Measurements from ENCODE around the gene CADM1. TPM values are rescaled to one million over a fixed set of nuclear protein-coding genes. Genes with fewer than 3 reads are reported as not detected.

Gene CADM1
- total RNA-seq, 1 experiment from 2014 or later: 1.1 TPM

- ATAC-seq (no peak), DNase-seq (no peak)
- Histone ChIP-seq H4K20me1 (ENCODE audit: low read length) (no peaks in the 10 kb centered on the region), H3F3A (ENCODE audit: low read length, unreplicated experiment) (no peaks in the 10 kb centered on the region), H2AFZ (ENCODE audit: low read length) (no peak overlapping the region), H3K4me1 (ENCODE audit: insufficient read depth, low read length) (no peaks in the 10 kb centered on the region), H3K9ac (ENCODE audit: low read length) (no peak overlapping the region), H3K27ac (ENCODE audit: low read length) (no peak overlapping the region), H3K4me3 (ENCODE audit: low read length) (no peak overlapping the region), H3K9me3 (ENCODE audit: low read length) (peaks cover 12% of the 10 kb centered on the region), H3K4me2 (ENCODE audit: low read length) (no peak overlapping the region), H3K9me2 (replicated peaks; ENCODE audit: low read length) (no peaks in the 10 kb centered on the region), H3K27me3 (ENCODE audit: low read length) (no peaks in the 10 kb centered on the region), H3K36me3 (ENCODE audit: low read depth, low read length) (no peaks in the 10 kb centered on the region), H3K79me2 (ENCODE audit: low read length) (no peaks in the 10 kb centered on the region)
- intact Hi-C loops (cut with micrococcal nuclease): no loop called here
- no TSS peak for BruUV-seq (replicated peaks)
- TF ChIP-seq CTCF (conservative IDR thresholded peaks at IDR 0.05; ENCODE audit: low read depth, low read length) (no peak), EZH2 (IDR thresholded peaks at IDR 0.05; ENCODE audit: low read length, unreplicated experiment) (no peak), EZH2phosphoT487 (IDR thresholded peaks at IDR 0.05; ENCODE audit: borderline replicate concordance, low read length) (no peak)
- ChIA-PET CTCF (no interaction called here), POLR2A (ENCODE audit: unreplicated experiment) (no interaction called here)
Observed at GRCh38 chr11:115244296-115244695, 259.9 kb downstream of the CADM1 start.

- ChIA-PET POLR2A (ENCODE audit: unreplicated experiment) (no interaction called here), CTCF (no interaction called here)
- Histone ChIP-seq H3K79me2 (ENCODE audit: low read length) (no peaks in the 10 kb centered on the region), H3K9me2 (replicated peaks; ENCODE audit: low read length) (no peaks in the 10 kb centered on the region), H3K4me1 (ENCODE audit: insufficient read depth, low read length) (no peaks in the 10 kb centered on the region), H4K20me1 (ENCODE audit: low read length) (no peaks in the 10 kb centered on the region), H3K4me3 (ENCODE audit: low read length) (no peak overlapping the region), H2AFZ (ENCODE audit: low read length) (no peak overlapping the region), H3F3A (ENCODE audit: low read length, unreplicated experiment) (no peaks in the 10 kb centered on the region), H3K9ac (ENCODE audit: low read length) (no peak overlapping the region), H3K27ac (ENCODE audit: low read length) (no peak overlapping the region), H3K9me3 (ENCODE audit: low read length) (peaks cover 12% of the 10 kb centered on the region), H3K36me3 (ENCODE audit: low read depth, low read length) (no peaks in the 10 kb centered on the region), H3K27me3 (ENCODE audit: low read length) (no peaks in the 10 kb centered on the region), H3K4me2 (ENCODE audit: low read length) (no peak overlapping the region)
- no TSS peak for BruUV-seq (replicated peaks)
- no peak for TF ChIP-seq EZH2phosphoT487 (IDR thresholded peaks at IDR 0.05; ENCODE audit: borderline replicate concordance, low read length)
- no peak for TF ChIP-seq EZH2 (IDR thresholded peaks at IDR 0.05; ENCODE audit: low read length, unreplicated experiment)
- no peak for TF ChIP-seq CTCF (conservative IDR thresholded peaks at IDR 0.05; ENCODE audit: low read depth, low read length)
- DNase-seq (no peak), ATAC-seq (no peak)
- intact Hi-C loops (cut with micrococcal nuclease): no loop called here
Observed at GRCh38 chr11:115242982-115243381, 261.2 kb downstream of the CADM1 start.

GRCh38 chr11:115241899-115242298 lies 262.3 kb downstream of the CADM1 start:
- H3K9me3 ChIP-seq (ENCODE audit: low read length): peaks cover 14% of the 10 kb centered on the region
- intact Hi-C loops (cut with micrococcal nuclease): no loop called here
- H2AFZ ChIP-seq (ENCODE audit: low read length): no peak overlapping the region
- no TSS peak for BruUV-seq (replicated peaks)
- ChIA-PET CTCF (no interaction called here), POLR2A (ENCODE audit: unreplicated experiment) (no interaction called here)
- H3K9me2 ChIP-seq (replicated peaks; ENCODE audit: low read length): no peaks in the 10 kb centered on the region
- H3K79me2 ChIP-seq (ENCODE audit: low read length): no peaks in the 10 kb centered on the region
- H3K27me3 ChIP-seq (ENCODE audit: low read length): no peaks in the 10 kb centered on the region
- no peak overlapping the region for H3K9ac ChIP-seq (ENCODE audit: low read length)
- ATAC-seq (no peak), DNase-seq (no peak)
- no peaks in the 10 kb centered on the region for H3K36me3 ChIP-seq (ENCODE audit: low read depth, low read length)
- H3K4me2 ChIP-seq (ENCODE audit: low read length): no peak overlapping the region
- no peaks in the 10 kb centered on the region for H3K4me1 ChIP-seq (ENCODE audit: insufficient read depth, low read length)
- no peaks in the 10 kb centered on the region for H3F3A ChIP-seq (ENCODE audit: low read length, unreplicated experiment)
- no peaks in the 10 kb centered on the region for H4K20me1 ChIP-seq (ENCODE audit: low read length)
- no peak overlapping the region for H3K4me3 ChIP-seq (ENCODE audit: low read length)
- no peak overlapping the region for H3K27ac ChIP-seq (ENCODE audit: low read length)
- TF ChIP-seq CTCF (conservative IDR thresholded peaks at IDR 0.05; ENCODE audit: low read depth, low read length) (no peak), EZH2 (IDR thresholded peaks at IDR 0.05; ENCODE audit: low read length, unreplicated experiment) (no peak), EZH2phosphoT487 (IDR thresholded peaks at IDR 0.05; ENCODE audit: borderline replicate concordance, low read length) (no peak)
